K562 (cell line): ENCODE data around the gene RNF187. TPM values are rescaled to one million over a fixed set of nuclear protein-coding genes. Genes with fewer than 3 reads are reported as not detected.

ENCODE experiments used
- GABPA ChIP-seq: fragments of 200-800 bp; sonication (Bioruptor generic); conservative IDR thresholded peaks from 2 replicates; pipeline ENCODE4 v1.6.1; 2016; ENCODE audit warnings: low read depth, missing genetic modification characterization, missing compliant biosample characterization
- HMG20A ChIP-seq: fragments of 450-650 bp; formaldehyde crosslinking; conservative IDR thresholded peaks from 2 replicates; pipeline ENCODE4 v1.4.0; 2020; ENCODE audit warnings: mild to moderate bottlenecking, mixed read lengths
- NR1H2 ChIP-seq: sonication (generic); formaldehyde crosslinking; IDR thresholded peaks from 2 replicates; pipeline ENCODE4 v1.4.0; 2020; ENCODE audit warnings: mild to moderate bottlenecking, missing genetic modification reagents
- PCBP1 ChIP-seq: fragments of 200-400 bp; formaldehyde crosslinking; IDR thresholded peaks from 2 replicates; pipeline ENCODE4 v1.6.1; 2018; ENCODE audit warnings: mild to moderate bottlenecking, low read depth, low read length; ENCODE audit not compliant: poor library complexity, severe bottlenecking
- PTTG1 ChIP-seq: fragments of 450-650 bp; IDR thresholded peaks from 2 replicates; pipeline ENCODE4 v1.6.1; 2016; ENCODE audit warnings: low read depth, mild to moderate bottlenecking, missing genetic modification characterization, missing compliant biosample characterization
- RBBP5 ChIP-seq: fragments of 200-600 bp; sonication (generic); IDR thresholded peaks from 2 replicates; pipeline ENCODE4 v1.6.1; 2012; ENCODE audit warnings: borderline replicate concordance, mild to moderate bottlenecking, low read length, control low read depth, inconsistent platforms; ENCODE audit not compliant: insufficient read depth, poor library complexity, severe bottlenecking
- RNF2 ChIP-seq: sonication (generic); IDR thresholded peaks from 2 replicates; pipeline ENCODE4 v1.6.1; 2016
- RUNX1 ChIP-seq: sonication (generic); IDR thresholded peaks from 2 replicates; pipeline ENCODE4 v1.6.1; 2016; ENCODE audit warnings: antibody characterized with exemption, low read depth
- TFAM ChIP-seq: fragments of 250-450 bp; sonication (Bioruptor Pico); conservative IDR thresholded peaks from 2 replicates; pipeline ENCODE4 v1.5.0; 2021; ENCODE audit warnings: mild to moderate bottlenecking, moderate library complexity
- YY1 ChIP-seq, 3 experiments: IDR thresholded peaks; 2 replicates each; pipeline ENCODE4 v1.6.1; 2011; ENCODE audit warnings: low read length in 2 of 3, mild to moderate bottlenecking in 2 of 3, moderate library complexity in 2 of 3, borderline replicate concordance in 1 of 3, control low read depth in 1 of 3, low read depth in 1 of 3; ENCODE audit not compliant: insufficient read depth in 3 of 3, insufficient replicate concordance in 2 of 3, control insufficient read depth in 1 of 3, insufficient read length in 1 of 3; ENCODE audit errors: extremely low read depth in 1 of 3
- ZNF165 ChIP-seq: fragments of 250-450 bp; sonication (Bioruptor Pico); IDR thresholded peaks from 2 replicates; pipeline ENCODE4 v1.4.0; 2020; ENCODE audit warnings: borderline replicate concordance
- ZNF175 ChIP-seq: fragments of 200-800 bp; sonication (Bioruptor generic); IDR thresholded peaks from 2 replicates; pipeline ENCODE4 v1.6.1; 2016; ENCODE audit warnings: low read depth, mild to moderate bottlenecking, missing genetic modification characterization, missing compliant biosample characterization
- polyA plus RNA-seq, 8 experiments: library from polyadenylated mRNA; depleted of rRNA in 4 of 8; stranded (reverse) in 5 of 8; unstranded in 3 of 8; fragments of >200 nt; fragmentation: Nextera tagmentation in 2 of 8; fragmentation: Illumina TruSeq in 1 of 8; extraction: Ambion mirVana in 2 of 8; extraction: Trizol in 1 of 8; gene quantifications; 2 replicates each; pipeline versions ENCODE4 v1.2.1 to v1.2.3, GENCODE V29; 2011 to 2014; ENCODE audit warnings: inconsistent platforms in 1 of 8, missing spikeins in 1 of 8
- total RNA-seq, 7 experiments: library from RNA; depleted of rRNA in 6 of 7; stranded (reverse); fragments of >200 nt in 6 of 7; fragmentation: Illumina TruSeq in 2 of 7; extraction: Trizol in 2 of 7; gene quantifications; 2 replicates each; pipeline versions ENCODE4 v1.2.1 to v1.2.3, GENCODE V29; 2011 to 2021; ENCODE audit warnings: low replicate concordance in 1 of 7
- TF ChIP-seq, protein P1 (sequence below): fragments of 450-650 bp; IDR thresholded peaks from 2 replicates; pipeline ENCODE4 v1.6.1; 2016; ENCODE audit warnings: low read depth
- TF ChIP-seq, protein P2 (sequence below): IDR thresholded peaks from 3 replicates; pipeline ENCODE4 v1.6.1; 2011; ENCODE audit warnings: borderline replicate concordance, mild to moderate bottlenecking; ENCODE audit not compliant: insufficient read length, insufficient read depth
- TF ChIP-seq, protein P3 (sequence below): fragments of 450-650 bp; IDR thresholded peaks from 2 replicates; pipeline ENCODE4 v1.6.1; 2016

Gene RNF187
- total and polyA plus RNA-seq, 9 of the 15 experiments (the other 6 are each of a cell fraction or from before 2014, with no cell fraction given) = 2.3 to 119 (median 41.9) TPM

DNA sequence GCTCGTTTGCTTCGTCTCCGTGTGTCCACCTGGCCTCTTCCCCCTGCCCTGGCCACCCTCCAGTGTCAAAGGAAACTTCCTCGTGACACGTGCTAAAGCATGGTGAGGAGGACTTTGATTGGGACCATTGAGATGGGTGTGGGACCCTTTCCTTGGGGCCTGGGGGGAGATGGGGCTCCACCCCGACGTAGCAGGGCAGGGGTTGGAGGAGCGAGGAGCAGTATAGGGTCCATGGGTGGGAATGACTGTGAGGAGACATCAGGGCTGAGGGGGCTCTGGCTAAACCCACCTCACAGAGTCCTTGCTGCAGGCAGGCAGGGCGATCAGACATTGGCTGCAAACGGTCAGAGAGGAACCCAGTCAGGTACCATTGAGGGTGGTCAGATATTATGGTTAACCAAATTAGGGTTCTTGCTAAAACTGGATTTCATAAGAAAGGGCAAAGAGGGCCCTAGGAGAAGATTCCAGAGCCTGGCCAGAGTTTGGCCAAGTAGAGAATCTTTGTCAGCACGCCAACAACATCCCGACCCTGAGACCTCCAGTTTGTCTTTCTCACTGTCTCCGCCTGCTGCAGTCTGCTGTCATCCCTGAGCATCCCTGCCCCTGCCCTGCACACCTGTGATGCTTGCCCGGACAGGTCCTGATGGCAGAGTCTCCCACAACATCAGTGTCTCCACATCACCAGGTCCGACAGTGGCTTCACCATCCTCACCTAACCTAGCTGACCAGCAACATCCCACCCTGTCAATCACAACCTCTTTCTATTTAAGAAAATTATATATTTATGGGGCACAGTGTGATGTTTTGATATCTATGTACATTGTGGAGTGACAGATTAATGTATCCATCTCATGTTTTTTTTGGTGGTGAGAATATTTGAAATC lies 8.0 kb downstream of the RNF187 start (continued):
- TF ChIP-seq PTTG1 (tag) (no peak), RUNX1 (no peak), RBBP5 (no peak), ZNF165 (no peak), TFAM (CRISPR knock-in tag) (no peak), PCBP1 (no peak), RNF2 (no peak), NR1H2 (CRISPR knock-in tag) (no peak), YY1 (IDR thresholded peaks at IDR 0.05; ENCODE audit: borderline replicate concordance in 1 of 3, control insufficient read depth in 1 of 3, extremely low read depth in 1 of 3, insufficient read depth in 3 of 3, insufficient read length in 1 of 3, insufficient replicate concordance in 2 of 3, low read depth in 1 of 3, low read length in 2 of 3) (no peak), ZNF175 (no peak), GABPA (tag) (no peak), HMG20A (CRISPR knock-in tag) (no peak)
- TF ChIP-seq, protein P1, sequence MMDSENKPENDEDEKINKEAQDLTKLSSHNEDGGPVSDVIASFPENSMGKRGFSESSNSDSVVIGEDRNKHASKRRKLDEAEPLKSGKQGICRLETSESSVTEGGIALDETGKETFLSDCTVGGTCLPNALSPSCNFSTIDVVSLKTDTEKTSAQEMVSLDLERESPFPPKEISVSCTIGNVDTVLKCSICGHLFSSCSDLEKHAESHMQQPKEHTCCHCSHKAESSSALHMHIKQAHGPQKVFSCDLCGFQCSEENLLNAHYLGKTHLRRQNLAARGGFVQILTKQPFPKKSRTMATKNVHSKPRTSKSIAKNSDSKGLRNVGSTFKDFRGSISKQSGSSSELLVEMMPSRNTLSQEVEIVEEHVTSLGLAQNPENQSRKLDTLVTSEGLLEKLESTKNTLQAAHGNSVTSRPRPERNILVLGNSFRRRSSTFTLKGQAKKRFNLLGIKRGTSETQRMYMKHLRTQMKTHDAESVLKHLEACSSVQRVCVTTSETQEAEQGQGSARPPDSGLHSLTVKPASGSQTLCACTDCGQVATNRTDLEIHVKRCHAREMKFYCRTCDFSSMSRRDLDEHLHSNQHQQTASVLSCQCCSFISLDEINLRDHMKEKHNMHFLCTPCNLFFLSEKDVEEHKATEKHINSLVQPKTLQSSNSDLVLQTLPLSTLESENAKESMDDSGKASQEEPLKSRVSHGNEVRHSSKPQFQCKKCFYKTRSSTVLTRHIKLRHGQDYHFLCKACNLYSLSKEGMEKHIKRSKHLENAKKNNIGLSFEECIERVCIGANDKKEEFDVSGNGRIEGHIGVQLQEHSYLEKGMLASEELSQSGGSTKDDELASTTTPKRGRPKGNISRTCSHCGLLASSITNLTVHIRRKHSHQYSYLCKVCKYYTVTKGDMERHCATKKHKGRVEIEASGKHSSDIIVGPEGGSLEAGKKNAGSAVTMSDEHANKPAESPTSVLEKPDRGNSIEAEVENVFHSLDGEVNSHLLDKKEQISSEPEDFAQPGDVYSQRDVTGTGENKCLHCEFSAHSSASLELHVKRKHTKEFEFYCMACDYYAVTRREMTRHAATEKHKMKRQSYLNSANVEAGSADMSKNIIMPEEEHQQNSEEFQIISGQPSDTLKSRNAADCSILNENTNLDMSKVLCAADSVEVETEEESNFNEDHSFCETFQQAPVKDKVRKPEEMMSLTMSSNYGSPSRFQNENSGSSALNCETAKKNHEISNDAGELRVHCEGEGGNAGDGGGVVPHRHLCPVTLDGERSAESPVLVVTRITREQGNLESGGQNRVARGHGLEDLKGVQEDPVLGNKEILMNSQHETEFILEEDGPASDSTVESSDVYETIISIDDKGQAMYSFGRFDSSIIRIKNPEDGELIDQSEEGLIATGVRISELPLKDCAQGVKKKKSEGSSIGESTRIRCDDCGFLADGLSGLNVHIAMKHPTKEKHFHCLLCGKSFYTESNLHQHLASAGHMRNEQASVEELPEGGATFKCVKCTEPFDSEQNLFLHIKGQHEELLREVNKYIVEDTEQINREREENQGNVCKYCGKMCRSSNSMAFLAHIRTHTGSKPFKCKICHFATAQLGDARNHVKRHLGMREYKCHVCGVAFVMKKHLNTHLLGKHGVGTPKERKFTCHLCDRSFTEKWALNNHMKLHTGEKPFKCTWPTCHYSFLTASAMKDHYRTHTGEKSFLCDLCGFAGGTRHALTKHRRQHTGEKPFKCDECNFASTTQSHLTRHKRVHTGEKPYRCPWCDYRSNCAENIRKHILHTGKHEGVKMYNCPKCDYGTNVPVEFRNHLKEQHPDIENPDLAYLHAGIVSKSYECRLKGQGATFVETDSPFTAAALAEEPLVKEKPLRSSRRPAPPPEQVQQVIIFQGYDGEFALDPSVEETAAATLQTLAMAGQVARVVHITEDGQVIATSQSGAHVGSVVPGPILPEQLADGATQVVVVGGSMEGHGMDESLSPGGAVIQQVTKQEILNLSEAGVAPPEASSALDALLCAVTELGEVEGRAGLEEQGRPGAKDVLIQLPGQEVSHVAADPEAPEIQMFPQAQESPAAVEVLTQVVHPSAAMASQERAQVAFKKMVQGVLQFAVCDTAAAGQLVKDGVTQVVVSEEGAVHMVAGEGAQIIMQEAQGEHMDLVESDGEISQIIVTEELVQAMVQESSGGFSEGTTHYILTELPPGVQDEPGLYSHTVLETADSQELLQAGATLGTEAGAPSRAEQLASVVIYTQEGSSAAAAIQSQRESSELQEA = no peak
- TF ChIP-seq, protein P2, sequence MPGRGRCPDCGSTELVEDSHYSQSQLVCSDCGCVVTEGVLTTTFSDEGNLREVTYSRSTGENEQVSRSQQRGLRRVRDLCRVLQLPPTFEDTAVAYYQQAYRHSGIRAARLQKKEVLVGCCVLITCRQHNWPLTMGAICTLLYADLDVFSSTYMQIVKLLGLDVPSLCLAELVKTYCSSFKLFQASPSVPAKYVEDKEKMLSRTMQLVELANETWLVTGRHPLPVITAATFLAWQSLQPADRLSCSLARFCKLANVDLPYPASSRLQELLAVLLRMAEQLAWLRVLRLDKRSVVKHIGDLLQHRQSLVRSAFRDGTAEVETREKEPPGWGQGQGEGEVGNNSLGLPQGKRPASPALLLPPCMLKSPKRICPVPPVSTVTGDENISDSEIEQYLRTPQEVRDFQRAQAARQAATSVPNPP = no peak
- TF ChIP-seq, protein P3, sequence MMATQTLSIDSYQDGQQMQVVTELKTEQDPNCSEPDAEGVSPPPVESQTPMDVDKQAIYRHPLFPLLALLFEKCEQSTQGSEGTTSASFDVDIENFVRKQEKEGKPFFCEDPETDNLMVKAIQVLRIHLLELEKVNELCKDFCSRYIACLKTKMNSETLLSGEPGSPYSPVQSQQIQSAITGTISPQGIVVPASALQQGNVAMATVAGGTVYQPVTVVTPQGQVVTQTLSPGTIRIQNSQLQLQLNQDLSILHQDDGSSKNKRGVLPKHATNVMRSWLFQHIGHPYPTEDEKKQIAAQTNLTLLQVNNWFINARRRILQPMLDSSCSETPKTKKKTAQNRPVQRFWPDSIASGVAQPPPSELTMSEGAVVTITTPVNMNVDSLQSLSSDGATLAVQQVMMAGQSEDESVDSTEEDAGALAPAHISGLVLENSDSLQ = peak; percentile 75
